GM12801 (cell line): ENCODE data around the gene MAP3K9.

Source experiments
- CTCF ChIP-seq: IDR thresholded peaks from one replicate; pipeline ENCODE4 v1.5.1; 2011; ENCODE audit warnings: control low read depth; ENCODE audit not compliant: insufficient read length; ENCODE audit errors: extremely low read depth

The MAP3K9 gene

GRCh38 chr14:70809225-70810219 lies at the start of gene MAP3K9:
TSS of gene MAP3K9 (minus strand) at chr14:70809513. CDS start at chr14:70809171, 342 bp downstream.
- TF ChIP-seq CTCF, result no peak

GRCh38 chr14:70858641-70859040 lies 49.3 kb upstream of the MAP3K9 start:
- TF ChIP-seq CTCF, result no peak

GRCh38 chr14:70857496-70857890 lies 48.2 kb upstream of the MAP3K9 start:
- TF ChIP-seq CTCF, result no peak

GRCh38 chr14:70856851-70857495 lies 47.7 kb upstream of the MAP3K9 start:
- TF ChIP-seq CTCF, result no peak

GRCh38 chr14:70855486-70855885 lies 46.2 kb upstream of the MAP3K9 start:
- no peak for TF ChIP-seq CTCF

GRCh38 chr14:70847406-70848090 lies 38.2 kb upstream of the MAP3K9 start:
- no peak for TF ChIP-seq CTCF

- TF ChIP-seq CTCF, result no peak
Observed at GRCh38 chr14:70845601-70846000, 36.3 kb upstream of the MAP3K9 start.
